OCI-LY1 (cell line): Measurements from ENCODE around the gene GRK4.

Experiments
- H2AFZ ChIP-seq: fragments of 200-600 bp; sonication (generic), shearing (Covaris generic); 2 replicates; pipeline ENCODE4 v1.6.0; 2014; ENCODE audit warnings: antibody characterized with exemption, mild to moderate bottlenecking, low read length
- H3F3A ChIP-seq: fragments of 200-600 bp; sonication (generic), shearing (Covaris generic); 2 replicates; pipeline ENCODE4 v1.6.0; 2014; ENCODE audit warnings: mild to moderate bottlenecking, antibody characterized with exemption, low read length, moderate library complexity; ENCODE audit not compliant: insufficient read depth
- H3K27ac ChIP-seq: fragments of 200-600 bp; sonication (generic); 2 replicates; pipeline ENCODE4 v1.5.1; 2014; ENCODE audit warnings: low read length, mixed run types, mild to moderate bottlenecking, low read depth; ENCODE audit not compliant: poor library complexity, severe bottlenecking
- H3K27me3 ChIP-seq: fragments of 200-600 bp; sonication (generic); 2 replicates; pipeline ENCODE4 v1.6.0; 2014; ENCODE audit warnings: antibody characterized with exemption, mild to moderate bottlenecking, low read length, moderate library complexity; ENCODE audit not compliant: insufficient read depth
- H3K36me3 ChIP-seq: fragments of 200-600 bp; sonication (generic); 2 replicates; pipeline ENCODE4 v1.6.1; 2014; ENCODE audit warnings: mild to moderate bottlenecking, antibody characterized with exemption, low read length, moderate library complexity, mixed read lengths; ENCODE audit not compliant: insufficient read depth
- H3K4me1 ChIP-seq: fragments of 200-600 bp; sonication (generic); 2 replicates; pipeline ENCODE4 v1.5.1; 2014; ENCODE audit warnings: mild to moderate bottlenecking, low read length, moderate library complexity; ENCODE audit not compliant: insufficient read depth, severe bottlenecking
- H3K4me2 ChIP-seq: fragments of 200-600 bp; sonication (generic), shearing (Covaris generic); 2 replicates; pipeline ENCODE4 v1.6.1; 2014; ENCODE audit warnings: low read length
- H3K4me3 ChIP-seq: fragments of 200-600 bp; sonication (generic); 2 replicates; pipeline ENCODE4 v1.5.1; 2014; ENCODE audit warnings: low read length, low read depth, mild to moderate bottlenecking, mixed read lengths; ENCODE audit not compliant: poor library complexity, severe bottlenecking
- H3K79me2 ChIP-seq: fragments of 200-600 bp; shearing (Covaris generic); 2 replicates; pipeline ENCODE4 v1.6.1; 2016; ENCODE audit warnings: mixed run types, low read length, mixed read lengths; ENCODE audit not compliant: insufficient read depth
- H3K9ac ChIP-seq: fragments of 200-600 bp; sonication (generic), shearing (Covaris generic); 2 replicates; pipeline ENCODE4 v1.6.1; 2014; ENCODE audit warnings: mild to moderate bottlenecking, low read length, mixed read lengths
- H3K9me2 ChIP-seq: fragments of 200-600 bp; sonication (generic), shearing (Covaris generic); 2 replicates; pipeline ENCODE4 v1.6.1; 2014; ENCODE audit warnings: low read depth, mild to moderate bottlenecking, low read length, mixed read lengths
- H3K9me3 ChIP-seq: fragments of 200-600 bp; shearing (Covaris generic); 2 replicates; pipeline ENCODE4 v1.6.1; 2014; ENCODE audit warnings: low read length, mixed read lengths
- H4K20me1 ChIP-seq: fragments of 200-600 bp; sonication (generic), shearing (Covaris generic); 2 replicates; pipeline ENCODE4 v1.6.0; 2016; ENCODE audit warnings: mild to moderate bottlenecking, low read length; ENCODE audit not compliant: insufficient read depth
- EZH2 ChIP-seq: fragments of 200-600 bp; sonication (generic), shearing (Covaris generic); IDR thresholded peaks from 2 replicates; pipeline ENCODE4 v1.8.0; 2017; ENCODE audit warnings: borderline replicate concordance, mixed run types, mild to moderate bottlenecking, antibody characterized with exemption, low read length, moderate library complexity, mixed read lengths
- TF ChIP-seq, protein P1 (sequence below): fragments of 200-600 bp; sonication (generic), shearing (Covaris generic); IDR thresholded peaks from 2 replicates; pipeline ENCODE4 v1.5.1; 2017; ENCODE audit warnings: mild to moderate bottlenecking, antibody characterized with exemption, low read length, moderate library complexity, mixed read lengths

Gene GRK4

GRCh38 chr4:2941138-2942036 lies 22.0 kb upstream of the GRK4 start:
- no peak for TF ChIP-seq EZH2
- TF ChIP-seq, protein P1, sequence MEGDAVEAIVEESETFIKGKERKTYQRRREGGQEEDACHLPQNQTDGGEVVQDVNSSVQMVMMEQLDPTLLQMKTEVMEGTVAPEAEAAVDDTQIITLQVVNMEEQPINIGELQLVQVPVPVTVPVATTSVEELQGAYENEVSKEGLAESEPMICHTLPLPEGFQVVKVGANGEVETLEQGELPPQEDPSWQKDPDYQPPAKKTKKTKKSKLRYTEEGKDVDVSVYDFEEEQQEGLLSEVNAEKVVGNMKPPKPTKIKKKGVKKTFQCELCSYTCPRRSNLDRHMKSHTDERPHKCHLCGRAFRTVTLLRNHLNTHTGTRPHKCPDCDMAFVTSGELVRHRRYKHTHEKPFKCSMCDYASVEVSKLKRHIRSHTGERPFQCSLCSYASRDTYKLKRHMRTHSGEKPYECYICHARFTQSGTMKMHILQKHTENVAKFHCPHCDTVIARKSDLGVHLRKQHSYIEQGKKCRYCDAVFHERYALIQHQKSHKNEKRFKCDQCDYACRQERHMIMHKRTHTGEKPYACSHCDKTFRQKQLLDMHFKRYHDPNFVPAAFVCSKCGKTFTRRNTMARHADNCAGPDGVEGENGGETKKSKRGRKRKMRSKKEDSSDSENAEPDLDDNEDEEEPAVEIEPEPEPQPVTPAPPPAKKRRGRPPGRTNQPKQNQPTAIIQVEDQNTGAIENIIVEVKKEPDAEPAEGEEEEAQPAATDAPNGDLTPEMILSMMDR, result no peak
- Histone ChIP-seq H3K79me2 (no peaks in the 10 kb centered on the region), H3K36me3 (peaks cover 79% of the 10 kb centered on the region), H3K4me2 (no peak overlapping the region), H3K4me1 (peaks cover 33% of the 10 kb centered on the region), H3K27me3 (no peaks in the 10 kb centered on the region), H4K20me1 (no peaks in the 10 kb centered on the region), H3K9me3 (no peaks in the 10 kb centered on the region), H2AFZ (no peak overlapping the region), H3K9ac (no peak overlapping the region), H3K4me3 (no peak overlapping the region), H3K27ac (peak overlapping the region; percentile 75), H3K9me2 (no peaks in the 10 kb centered on the region), H3F3A (no peaks in the 10 kb centered on the region)

GRCh38 chr4:2942037-2942531 lies 21.3 kb upstream of the GRK4 start:
- H3K9ac ChIP-seq, result peak overlapping the region; percentile 35; the same call in 1 of the 2 replicates
- H3K36me3 ChIP-seq, result peaks cover 85% of the 10 kb centered on the region
- H4K20me1 ChIP-seq, result no peaks in the 10 kb centered on the region

GRCh38 chr4:2942532-2943363 lies 20.6 kb upstream of the GRK4 start:
- H3K9me2 ChIP-seq, result no peaks in the 10 kb centered on the region
- peak overlapping the region; percentile 34; the same call in 1 of the 2 replicates for H3K4me2 ChIP-seq
- H2AFZ ChIP-seq, result no peak overlapping the region
- H3K9ac ChIP-seq, result peak overlapping the region; percentile 35; the same call in 1 of the 2 replicates
- no peak overlapping the region for H3K4me3 ChIP-seq
- H4K20me1 ChIP-seq, result no peaks in the 10 kb centered on the region
- peaks cover 19% of the 10 kb centered on the region for H3K4me1 ChIP-seq
- peak overlapping the region; percentile 75 for H3K27ac ChIP-seq
- H3K9me3 ChIP-seq, result no peaks in the 10 kb centered on the region
- TF ChIP-seq, protein P1, result no peak
- TF ChIP-seq EZH2, result no peak
- H3K36me3 ChIP-seq, result peaks cover 85% of the 10 kb centered on the region
- no peaks in the 10 kb centered on the region for H3K79me2 ChIP-seq
- H3F3A ChIP-seq, result no peaks in the 10 kb centered on the region
- H3K27me3 ChIP-seq, result no peaks in the 10 kb centered on the region

More at GRCh38 chr4:2942037-2942531, 21.3 kb upstream of the GRK4 start:
- Histone ChIP-seq H3K9me3 (no peaks in the 10 kb centered on the region), H3K4me3 (no peak overlapping the region), H3K79me2 (no peaks in the 10 kb centered on the region), H3K27me3 (no peaks in the 10 kb centered on the region), H3K4me1 (peaks cover 26% of the 10 kb centered on the region), H3F3A (no peaks in the 10 kb centered on the region), H3K9me2 (no peaks in the 10 kb centered on the region), H2AFZ (no peak overlapping the region), H3K27ac (peak overlapping the region; percentile 75), H3K4me2 (peak overlapping the region; percentile 34; the same call in 1 of the 2 replicates)
- TF ChIP-seq EZH2, result no peak
- TF ChIP-seq, protein P1, result no peak
